HL-60 (cell line): ENCODE data around the gene FRAT2.
A peak's percentile ranks its signal among the peaks of the same experiment; 100 is the strongest.

Experiments used
- DNase-seq, 2 experiments: peaks; one replicate each; pipeline ENCODE4 v3.0.0-alpha.2; 2010 to 2020; ENCODE audit warnings: low read depth in 1 of 2, low spot score in 1 of 2
- H3K27ac ChIP-seq: fragments of 250-450 bp; sonication (Bioruptor Pico); replicated peaks from 2 replicates; pipeline ENCODE4 v1.5.1; 2020; ENCODE audit warnings: mild to moderate bottlenecking, moderate library complexity
- H3K27me3 ChIP-seq: fragments of 250-450 bp; sonication (Bioruptor Pico); 2 replicates; pipeline ENCODE4 v1.5.1; 2021; ENCODE audit warnings: mild to moderate bottlenecking, moderate library complexity; ENCODE audit not compliant: insufficient read depth, poor library complexity, severe bottlenecking
- H3K4me3 ChIP-seq: replicated peaks from 2 replicates; pipeline ENCODE4 v1.5.1; 2011; ENCODE audit warnings: mild to moderate bottlenecking, control low read depth, low read length; ENCODE audit not compliant: insufficient read depth
- CTCF ChIP-seq: IDR thresholded peaks from one replicate; pipeline ENCODE4 v1.5.1; 2011; ENCODE audit warnings: low read length, control low read depth, inconsistent platforms; ENCODE audit not compliant: insufficient read depth
- GABPA ChIP-seq: IDR thresholded peaks from 2 replicates; pipeline ENCODE4 v1.6.1; 2012; ENCODE audit warnings: low read depth
- POLR2AphosphoS5 ChIP-seq: IDR thresholded peaks from 2 replicates; pipeline ENCODE4 v1.6.1; 2012; ENCODE audit warnings: low read depth
- REST ChIP-seq: IDR thresholded peaks from 2 replicates; pipeline ENCODE4 v1.6.1; 2012; ENCODE audit warnings: low read depth; ENCODE audit not compliant: insufficient replicate concordance
- SPI1 ChIP-seq: IDR thresholded peaks from 2 replicates; pipeline ENCODE4 v1.6.1; 2012; ENCODE audit warnings: low read depth, mild to moderate bottlenecking, borderline replicate concordance

FRAT2 gene

DNA sequence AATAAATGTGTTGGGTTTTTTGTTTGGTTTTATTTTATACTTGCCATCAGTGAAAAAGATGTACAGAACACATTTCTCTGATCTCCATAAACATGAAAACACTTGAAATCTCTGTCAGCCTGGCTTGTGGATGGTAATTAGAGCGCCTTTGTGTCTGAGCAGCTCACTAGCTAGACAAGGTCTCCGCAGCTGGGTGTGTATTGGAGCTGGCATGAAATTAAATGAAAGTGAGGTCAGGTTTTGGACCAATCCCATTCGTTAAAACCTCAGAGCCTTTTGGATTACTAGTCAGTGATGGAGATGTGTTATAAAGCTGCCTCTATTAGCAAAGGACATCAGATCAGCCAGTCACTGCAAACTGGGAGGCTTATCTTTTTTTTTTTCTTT is 12.7 kb downstream of the FRAT2 start:
- H3K27ac ChIP-seq = peak overlapping the region; percentile 83
- DNase-seq = no peak
- H3K4me3 ChIP-seq = no peak overlapping the region
- no peak for TF ChIP-seq CTCF
- no peak for TF ChIP-seq REST
- no peak for TF ChIP-seq GABPA
- H3K27me3 ChIP-seq = no peaks in the 10 kb centered on the region

GRCh38 chr10:97321032-97321803 is 13.3 kb downstream of the FRAT2 start:
- Histone ChIP-seq H3K27ac (peak overlapping the region; percentile 83), H3K27me3 (no peaks in the 10 kb centered on the region), H3K4me3 (peak overlapping the region; percentile 59)
- peak in 1 of 2 experiments; percentile 80 for DNase-seq
- no peak for TF ChIP-seq REST
- peak; percentile 54 for TF ChIP-seq POLR2AphosphoS5

DNA sequence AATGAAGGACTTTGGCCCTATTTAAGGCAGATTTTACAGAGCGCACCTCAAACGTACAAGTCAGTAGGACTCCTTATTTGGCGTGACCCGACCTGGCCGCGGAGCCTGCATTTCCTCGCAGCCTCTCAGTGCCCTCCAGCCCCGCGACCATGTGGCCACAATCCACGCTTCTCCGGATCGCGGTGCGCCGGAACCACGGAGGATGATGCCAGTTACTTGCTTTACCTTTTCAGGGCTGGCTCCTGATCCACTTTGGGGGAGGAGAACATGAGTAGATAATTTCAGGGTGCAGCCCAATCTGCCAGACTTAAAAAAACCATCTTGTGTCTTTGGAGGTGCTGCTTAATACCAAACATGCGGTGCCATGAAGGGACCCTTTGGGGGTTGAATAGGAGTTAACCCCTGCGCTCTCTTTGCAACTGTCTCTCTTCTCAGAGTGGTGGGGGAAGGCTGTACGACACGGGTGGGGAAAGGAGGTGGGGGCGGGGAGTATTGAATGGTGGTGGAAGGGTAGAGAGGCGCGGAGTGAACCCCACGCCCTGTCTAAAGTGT is 14.0 kb downstream of the FRAT2 start:
- DNase-seq = no peak
- TF ChIP-seq CTCF (no peak), SPI1 (no peak), GABPA (no peak), POLR2AphosphoS5 (no peak), REST (no peak)
- peak overlapping the region; percentile 59 for H3K4me3 ChIP-seq
- peak overlapping the region; percentile 83 for H3K27ac ChIP-seq
- no peaks in the 10 kb centered on the region for H3K27me3 ChIP-seq
